Sigmoid colon (tissue), 7 donors: Measurements from ENCODE around the gene OR2H1. TPM values are rescaled to one million over a fixed set of nuclear protein-coding genes. Genes with fewer than 3 reads are reported as not detected.

Experiments used
- DNase-seq: peaks from one replicate; pipeline ENCODE4 v3.0.0-alpha.2; 2019
- H3K27ac ChIP-seq, 4 donors: fragments of 200-600 bp; sonication (generic); one replicate each; pipeline ENCODE4 v1.5.1; 2016 to 2019; ENCODE audit warnings: mild to moderate bottlenecking in 1 of 4
- H3K27me3 ChIP-seq, 3 donors: fragments of 200-600 bp; sonication (generic); one replicate each; pipeline ENCODE4 v1.5.1; 2019; ENCODE audit warnings: mild to moderate bottlenecking in 1 of 3
- H3K36me3 ChIP-seq, 4 donors: fragments of 200-600 bp; sonication (generic); one replicate each; pipeline ENCODE4 v1.5.1; 2016 to 2019
- H3K4me1 ChIP-seq, 4 donors: fragments of 200-600 bp; sonication (generic); one replicate each; pipeline ENCODE4 v1.5.1; 2017 to 2019
- H3K4me3 ChIP-seq, 4 donors: fragments of 200-600 bp; sonication (generic); one replicate each; pipeline ENCODE4 v1.5.1; 2017 to 2019; ENCODE audit warnings: mild to moderate bottlenecking in 2 of 4, moderate library complexity in 1 of 4
- H3K9me3 ChIP-seq, 4 donors: fragments of 200-600 bp in 3 of 4; sonication (generic) in 3 of 4; one replicate each; pipeline versions ENCODE4 v1.5.1 to v1.6.1; 2013 to 2019
- CTCF ChIP-seq, 4 experiments: fragments of 450-650 bp in 3 of 4; fragments of 200-600 bp in 1 of 4; IDR thresholded peaks; one replicate each; pipeline ENCODE4 v1.5.1; 2016 to 2019; ENCODE audit warnings: antibody characterized with exemption in 4 of 4, mild to moderate bottlenecking in 3 of 4, moderate library complexity in 2 of 4
- EP300 ChIP-seq, 4 donors: sonication (generic); formaldehyde crosslinking; IDR thresholded peaks; one replicate each; pipeline ENCODE4 v1.6.1; 2017; ENCODE audit warnings: antibody characterized with exemption in 4 of 4
- POLR2A ChIP-seq, 2 donors: fragments of 450-650 bp; IDR thresholded peaks; one replicate each; pipeline ENCODE4 v1.6.1; 2016; ENCODE audit warnings: antibody characterized with exemption in 2 of 2, mild to moderate bottlenecking in 2 of 2, moderate library complexity in 2 of 2
- POLR2AphosphoS5 ChIP-seq, 4 donors: sonication (generic); formaldehyde crosslinking; IDR thresholded peaks; one replicate each; pipeline ENCODE4 v1.6.1; 2017; ENCODE audit warnings: antibody characterized with exemption in 4 of 4
- WGBS, 2 donors: extraction: QIAGEN DNeasy Blood & Tissue Kit; methylation state at CpG; one replicate each; pipeline ENCODE4 v1.1.7; 2013; 5-methylcytosine and 5-hydroxymethylcytosine counted together
- intact Hi-C: fragments of 100-400 bp; cut with DNase I; formaldehyde crosslinking; loops from one replicate; pipeline ENCODE4 v1.15.1; 2023
- polyA plus RNA-seq, 3 donors: library from polyadenylated mRNA; stranded (reverse); fragments of 200-250 nt; gene quantifications; one replicate each; pipeline ENCODE4 v1.2.3, GENCODE V29; 2013
- total RNA-seq, 4 donors: library from RNA; depleted of rRNA; stranded (reverse); fragments of >200 nt; gene quantifications; one replicate each; pipeline ENCODE4 v1.1.0, GENCODE V29; 2016
- donor health status: healthy with polysubstance abuse.
- donor health status: Bipolar disorder and iron deficiency.
- donor health status: healthy.

The OR2H1 gene
- total and polyA plus RNA-seq, 7 donors: not detected

DNA sequence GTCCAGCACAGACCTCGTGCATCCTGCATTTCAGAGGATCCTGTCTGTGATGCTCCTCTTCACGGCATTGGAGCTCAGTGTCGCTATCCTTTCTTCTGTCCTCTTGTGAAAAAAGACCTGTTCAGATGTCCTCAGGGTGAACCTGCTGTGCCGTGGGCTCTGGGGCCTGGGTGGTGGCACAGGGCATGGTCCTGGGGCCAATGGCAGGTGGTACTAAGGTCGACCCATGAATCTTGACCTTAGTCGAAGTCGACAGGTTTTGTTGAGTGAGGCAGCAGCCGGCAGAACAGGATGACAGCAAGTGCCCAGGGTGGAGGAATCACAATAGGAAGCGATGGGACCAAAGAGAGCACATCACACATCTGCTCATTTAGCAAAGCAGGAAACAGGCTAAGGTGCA, 52.8 kb downstream of the OR2H1 start:
- no peaks in the 10 kb centered on the region for H3K36me3 ChIP-seq
- 79 to 84% methylated on average over 9 of the region's 9 CpGs for WGBS, 2 donors
- no peaks in the 10 kb centered on the region for H3K9me3 ChIP-seq
- H3K27ac ChIP-seq: no peak overlapping the region
- H3K4me1 ChIP-seq: no peaks in the 10 kb centered on the region
- intact Hi-C loops: no loop called here
- TF ChIP-seq CTCF (IDR thresholded peaks at IDR 0.05) (no peak), POLR2AphosphoS5 (IDR thresholded peaks at IDR 0.05) (no peak), EP300 (IDR thresholded peaks at IDR 0.05) (no peak), POLR2A (IDR thresholded peaks at IDR 0.05) (no peak)
- H3K27me3 ChIP-seq: no peaks in the 10 kb centered on the region
- no peak for DNase-seq
- no peak overlapping the region for H3K4me3 ChIP-seq

GRCh38 chr6:29510202-29510601, 53.2 kb downstream of the OR2H1 start:
- intact Hi-C loops: no loop called here
- no peaks in the 10 kb centered on the region for H3K27me3 ChIP-seq
- H3K4me1 ChIP-seq: no peaks in the 10 kb centered on the region
- TF ChIP-seq EP300 (IDR thresholded peaks at IDR 0.05) (no peak), POLR2AphosphoS5 (IDR thresholded peaks at IDR 0.05) (no peak), CTCF (IDR thresholded peaks at IDR 0.05) (no peak), POLR2A (IDR thresholded peaks at IDR 0.05) (no peak)
- H3K36me3 ChIP-seq: no peaks in the 10 kb centered on the region
- no peak for DNase-seq
- no peak overlapping the region for H3K4me3 ChIP-seq
- WGBS, 2 donors: 50 to 57% methylated on average over 4 of the region's 4 CpGs
- no peak overlapping the region for H3K27ac ChIP-seq
- H3K9me3 ChIP-seq: no peaks in the 10 kb centered on the region

DNA sequence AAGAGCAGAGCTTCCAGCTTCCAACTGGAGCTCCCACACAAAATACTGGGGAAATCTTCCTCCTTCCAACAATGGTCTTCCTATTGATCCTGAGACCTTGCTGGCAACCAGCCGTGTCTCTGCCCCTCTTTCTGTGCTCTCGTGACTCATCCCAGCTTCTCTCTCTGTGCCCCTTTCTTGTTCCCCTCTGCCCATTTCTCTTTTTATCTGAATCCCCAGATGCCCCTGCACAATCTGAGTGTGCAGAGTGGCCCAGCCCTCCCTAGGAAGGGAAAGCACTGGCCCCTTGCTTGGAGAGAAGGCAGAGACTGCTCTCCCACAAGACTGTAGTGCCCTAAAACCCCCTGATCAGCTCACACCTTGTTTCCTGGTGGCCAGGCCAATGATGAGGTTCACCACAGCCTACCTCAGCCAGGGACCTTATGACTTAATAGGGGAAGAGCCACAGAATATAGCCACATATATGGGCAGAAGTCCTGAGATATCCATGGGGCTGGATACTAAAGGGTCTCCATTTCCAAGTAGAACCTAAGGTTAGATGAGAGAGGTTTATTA, 53.9 kb downstream of the OR2H1 start:
- DNase-seq: no peak
- Histone ChIP-seq H3K4me3 (no peak overlapping the region), H3K9me3 (no peaks in the 10 kb centered on the region), H3K27me3 (no peaks in the 10 kb centered on the region), H3K27ac (no peak overlapping the region), H3K36me3 (no peaks in the 10 kb centered on the region), H3K4me1 (no peaks in the 10 kb centered on the region)
- intact Hi-C loops: no loop called here
- TF ChIP-seq POLR2A (IDR thresholded peaks at IDR 0.05): no peak
- TF ChIP-seq POLR2AphosphoS5 (IDR thresholded peaks at IDR 0.05): no peak
- TF ChIP-seq CTCF (IDR thresholded peaks at IDR 0.05): no peak
- WGBS, 2 donors: 78 to 83% methylated on average over 2 of the region's 2 CpGs

Other genes starting within 250 kb of the OR2H1 start
- not detected for gene OR14J1, start 155.5 kb upstream of the OR2H1 start, total RNA-seq
- gene OR14J1, start 155.5 kb upstream of the OR2H1 start, polyA plus RNA-seq: not detected
- gene OR5V1, start 88.3 kb upstream of the OR2H1 start, total RNA-seq: not detected
- gene OR5V1, start 88.3 kb upstream of the OR2H1 start, polyA plus RNA-seq: not detected
- gene OR12D3, start 81.9 kb upstream of the OR2H1 start, total RNA-seq: not detected
- gene OR12D3, start 81.9 kb upstream of the OR2H1 start, polyA plus RNA-seq: not detected
- not detected for gene OR12D2, start 61.5 kb upstream of the OR2H1 start, total RNA-seq
- not detected for gene OR12D2, start 61.5 kb upstream of the OR2H1 start, polyA plus RNA-seq
- gene OR12D1, start 42.2 kb upstream of the OR2H1 start, total RNA-seq: not detected
- gene OR12D1, start 42.2 kb upstream of the OR2H1 start, polyA plus RNA-seq: not detected
- gene OR10C1, start 17.8 kb upstream of the OR2H1 start, total RNA-seq: not detected
- not detected for gene OR10C1, start 17.8 kb upstream of the OR2H1 start, polyA plus RNA-seq
- gene OR11A1, start 84 bp upstream of the OR2H1 start, total RNA-seq: not detected
- gene OR11A1, start 84 bp upstream of the OR2H1 start, polyA plus RNA-seq: not detected
- gene MAS1L, start 30.8 kb downstream of the OR2H1 start, total RNA-seq: not detected
- not detected for gene MAS1L, start 30.8 kb downstream of the OR2H1 start, polyA plus RNA-seq
- under 1 TPM in 1 of 4 donors, not detected in 3; 0.71 TPM for gene UBD, start 102.6 kb downstream of the OR2H1 start, total RNA-seq
- gene UBD, start 102.6 kb downstream of the OR2H1 start, polyA plus RNA-seq: 100 to 1,000 TPM in 1 of 3 donors, 10 to 100 TPM in 1, 1 to 10 TPM in 1; 4.8 to 207 (median 15.3) TPM
- gene OR2H2, start 128.0 kb downstream of the OR2H1 start, total RNA-seq: not detected
- gene OR2H2, start 128.0 kb downstream of the OR2H1 start, polyA plus RNA-seq: not detected
- 10 to 100 TPM; 26.5 to 73.9 (median 46.0) TPM for gene GABBR1, start 176.0 kb downstream of the OR2H1 start, total RNA-seq
- gene GABBR1, start 176.0 kb downstream of the OR2H1 start, polyA plus RNA-seq: 10 to 100 TPM in 1 of 3 donors, 1 to 10 TPM in 1, under 1 TPM in 1; 0.92 to 20.6 (median 4.2) TPM
- not detected for gene MOG, start 199.9 kb downstream of the OR2H1 start, total RNA-seq
- gene MOG, start 199.9 kb downstream of the OR2H1 start, polyA plus RNA-seq: under 1 TPM in 1 of 3 donors, not detected in 2; 0.22 TPM
- gene ZFP57, start 224.0 kb downstream of the OR2H1 start, total RNA-seq: not detected
- gene ZFP57, start 224.0 kb downstream of the OR2H1 start, polyA plus RNA-seq: under 1 TPM in 1 of 3 donors, not detected in 2; 0.03 TPM